Thoracic aorta (tissue), 2 donors: ENCODE data around the gene BBC3. TPM values are rescaled to one million over a fixed set of nuclear protein-coding genes. Genes with fewer than 3 reads are reported as not detected.

Experiments
- ATAC-seq: fragments of 150-250 bp; one replicate; pipeline ENCODE4 v1.8.0; 2017; ENCODE audit warnings: low read depth; ENCODE audit not compliant: insufficient number of reproducible peaks, low FRiP score
- DNase-seq: peaks from one replicate; pipeline ENCODE4 v3.0.0-alpha.2; 2020; ENCODE audit warnings: low spot score
- H3K27ac ChIP-seq, 2 donors: fragments of 200-600 bp; sonication (generic); 1 replicate in 1 of 2; 2 replicates in 1 of 2; pipeline ENCODE4 v1.5.1; 2016; ENCODE audit warnings: mild to moderate bottlenecking in 2 of 2, moderate library complexity in 2 of 2
- H3K27me3 ChIP-seq: fragments of 200-600 bp; sonication (generic); replicated peaks from 2 replicates; pipeline ENCODE4 v1.6.0; 2016; ENCODE audit warnings: mild to moderate bottlenecking; ENCODE audit not compliant: insufficient read depth
- H3K36me3 ChIP-seq: fragments of 200-600 bp; sonication (generic); one replicate; pipeline ENCODE4 v1.5.1; 2016
- H3K4me1 ChIP-seq, 2 donors: fragments of 200-600 bp; sonication (generic); 1 replicate in 1 of 2; 2 replicates in 1 of 2; pipeline versions ENCODE4 v1.5.1 to v1.6.0; 2016; ENCODE audit warnings: low read depth in 2 of 2, mild to moderate bottlenecking in 1 of 2; ENCODE audit not compliant: control insufficient read depth in 1 of 2
- H3K4me3 ChIP-seq: fragments of 200-600 bp; sonication (generic); 2 replicates; pipeline ENCODE4 v1.5.1; 2016; ENCODE audit warnings: mild to moderate bottlenecking
- H3K9me3 ChIP-seq: fragments of 200-600 bp; sonication (generic); 2 replicates; pipeline ENCODE4 v1.5.1; 2016
- total RNA-seq, 2 donors: library from RNA; depleted of rRNA; stranded (reverse); fragments of >200 nt; gene quantifications; one replicate each; pipeline versions ENCODE4 v1.1.0 to v1.2.3, GENCODE V29; 2016
- TF ChIP-seq, protein P1 (sequence below): fragments of 200-600 bp; sonication (generic); IDR thresholded peaks from one replicate; pipeline ENCODE4 v1.5.1; 2019; ENCODE audit warnings: antibody characterized with exemption

Gene BBC3
- total RNA-seq, 2 donors from 2014 or later, result 6.5 to 21.4 TPM

DNA sequence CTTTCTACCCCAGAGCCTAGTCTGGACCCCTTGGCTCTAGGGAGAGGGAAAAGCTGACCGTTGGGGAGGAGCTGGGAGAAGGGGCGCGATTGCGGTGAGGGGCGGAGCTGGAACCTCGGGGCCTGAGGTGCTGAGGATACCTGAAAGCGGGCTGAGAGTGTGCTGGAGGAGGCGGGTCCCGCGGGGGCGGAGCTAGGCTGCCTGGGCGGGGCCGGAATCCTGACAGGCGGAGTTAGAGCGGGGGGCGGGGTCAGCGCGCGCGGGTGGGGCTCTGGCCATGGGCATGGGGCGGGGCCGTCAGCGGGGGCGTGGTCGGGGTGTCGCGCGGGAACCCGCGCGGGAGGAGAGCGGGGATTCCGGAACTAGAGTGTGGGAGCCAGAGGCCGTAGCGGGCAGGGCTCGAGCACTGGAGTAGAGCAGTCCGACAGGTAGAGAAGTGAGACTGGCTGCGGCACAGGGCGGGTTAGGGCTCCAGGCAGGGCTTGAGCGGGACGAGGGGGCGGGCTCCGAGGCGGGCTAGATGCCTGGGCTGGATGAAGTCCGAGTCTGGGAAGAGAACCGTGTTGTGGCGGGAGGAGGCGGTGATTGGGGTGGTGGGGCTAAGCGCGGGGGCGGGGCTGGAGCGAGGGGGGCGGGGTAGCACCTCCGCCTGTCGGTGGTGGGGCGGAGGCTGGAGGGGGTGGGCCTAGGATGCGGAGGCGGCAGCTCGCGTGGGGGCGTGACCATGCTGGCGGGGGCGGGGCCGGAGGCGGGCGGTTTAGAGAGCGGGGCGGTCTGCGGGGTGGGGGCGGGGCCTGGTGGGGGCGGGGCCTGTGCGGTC, 43.3 kb upstream of the BBC3 start, which contains the start of gene INAFM1:
Gene INAFM1, plus strand, starts transcription at position 815 of the 820 bp plus-strand sequence. CDS start 35 bp downstream, outside the sequence.
- H3K27me3 ChIP-seq, result no peaks in the 10 kb centered on the region
- TF ChIP-seq, protein P1, sequence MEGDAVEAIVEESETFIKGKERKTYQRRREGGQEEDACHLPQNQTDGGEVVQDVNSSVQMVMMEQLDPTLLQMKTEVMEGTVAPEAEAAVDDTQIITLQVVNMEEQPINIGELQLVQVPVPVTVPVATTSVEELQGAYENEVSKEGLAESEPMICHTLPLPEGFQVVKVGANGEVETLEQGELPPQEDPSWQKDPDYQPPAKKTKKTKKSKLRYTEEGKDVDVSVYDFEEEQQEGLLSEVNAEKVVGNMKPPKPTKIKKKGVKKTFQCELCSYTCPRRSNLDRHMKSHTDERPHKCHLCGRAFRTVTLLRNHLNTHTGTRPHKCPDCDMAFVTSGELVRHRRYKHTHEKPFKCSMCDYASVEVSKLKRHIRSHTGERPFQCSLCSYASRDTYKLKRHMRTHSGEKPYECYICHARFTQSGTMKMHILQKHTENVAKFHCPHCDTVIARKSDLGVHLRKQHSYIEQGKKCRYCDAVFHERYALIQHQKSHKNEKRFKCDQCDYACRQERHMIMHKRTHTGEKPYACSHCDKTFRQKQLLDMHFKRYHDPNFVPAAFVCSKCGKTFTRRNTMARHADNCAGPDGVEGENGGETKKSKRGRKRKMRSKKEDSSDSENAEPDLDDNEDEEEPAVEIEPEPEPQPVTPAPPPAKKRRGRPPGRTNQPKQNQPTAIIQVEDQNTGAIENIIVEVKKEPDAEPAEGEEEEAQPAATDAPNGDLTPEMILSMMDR, result no peak
- DNase-seq (peak; percentile 91), ATAC-seq (peak; percentile 72)
- H3K36me3 ChIP-seq, result peaks cover 22% of the 10 kb centered on the region
- no peaks in the 10 kb centered on the region for H3K9me3 ChIP-seq
- peak within 1 kb of the TSS; percentile 91 for H3K4me3 ChIP-seq
- H3K27ac ChIP-seq, result peak within 1 kb of the TSS; percentile 96 to 99
- H3K4me1 ChIP-seq, result peaks cover 11 to 49% of the 10 kb centered on the region in 2 donors

DNA sequence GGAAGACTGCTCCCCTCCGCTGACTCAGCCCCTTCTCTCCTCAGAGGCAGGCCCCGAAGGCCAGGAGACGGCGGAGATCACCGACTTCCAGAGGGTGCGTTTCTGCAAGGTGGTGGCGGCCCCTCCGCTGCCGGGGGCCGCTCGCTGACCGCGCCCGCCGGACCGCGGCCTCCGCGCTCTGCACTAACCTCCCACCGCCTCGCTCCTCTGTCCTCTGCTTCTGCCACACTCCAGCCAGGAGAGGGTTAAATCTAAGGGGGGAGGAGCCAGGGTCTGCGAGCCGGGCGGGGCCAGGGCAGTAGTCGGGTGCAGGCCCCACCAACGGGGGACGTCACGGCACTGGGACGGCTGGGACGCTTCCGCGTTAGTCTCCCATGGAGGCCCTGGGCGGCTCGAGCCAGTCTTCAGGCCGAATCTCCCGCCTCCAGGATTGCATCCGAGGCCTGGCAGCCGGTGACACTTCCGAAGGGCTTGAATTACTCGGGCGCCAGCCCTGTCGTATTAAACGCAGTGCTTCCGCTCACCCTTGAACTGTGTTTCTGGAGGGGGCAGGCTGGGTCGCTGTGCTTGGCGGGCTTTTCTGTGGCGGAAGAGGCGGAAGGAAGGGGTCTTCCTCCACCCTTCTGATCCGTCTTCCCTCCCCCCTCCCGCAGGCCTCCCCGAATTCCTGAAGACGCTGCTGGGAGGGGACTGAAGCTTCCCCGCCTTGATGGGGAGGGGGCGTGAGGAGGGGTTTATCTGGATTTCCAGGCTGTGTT, 42.5 kb upstream of the BBC3 start:
- no peaks in the 10 kb centered on the region for H3K27me3 ChIP-seq
- peak overlapping the region; percentile 91 for H3K4me3 ChIP-seq
- no peaks in the 10 kb centered on the region for H3K9me3 ChIP-seq
- H3K4me1 ChIP-seq, result peaks cover 11 to 41% of the 10 kb centered on the region in 2 donors
- H3K27ac ChIP-seq, result peak overlapping the region; percentile 96 to 99
- TF ChIP-seq, protein P1, result no peak
- DNase-seq, result peak; percentile 78
- H3K36me3 ChIP-seq, result peaks cover 22% of the 10 kb centered on the region
- peak; percentile 64 for ATAC-seq

DNA sequence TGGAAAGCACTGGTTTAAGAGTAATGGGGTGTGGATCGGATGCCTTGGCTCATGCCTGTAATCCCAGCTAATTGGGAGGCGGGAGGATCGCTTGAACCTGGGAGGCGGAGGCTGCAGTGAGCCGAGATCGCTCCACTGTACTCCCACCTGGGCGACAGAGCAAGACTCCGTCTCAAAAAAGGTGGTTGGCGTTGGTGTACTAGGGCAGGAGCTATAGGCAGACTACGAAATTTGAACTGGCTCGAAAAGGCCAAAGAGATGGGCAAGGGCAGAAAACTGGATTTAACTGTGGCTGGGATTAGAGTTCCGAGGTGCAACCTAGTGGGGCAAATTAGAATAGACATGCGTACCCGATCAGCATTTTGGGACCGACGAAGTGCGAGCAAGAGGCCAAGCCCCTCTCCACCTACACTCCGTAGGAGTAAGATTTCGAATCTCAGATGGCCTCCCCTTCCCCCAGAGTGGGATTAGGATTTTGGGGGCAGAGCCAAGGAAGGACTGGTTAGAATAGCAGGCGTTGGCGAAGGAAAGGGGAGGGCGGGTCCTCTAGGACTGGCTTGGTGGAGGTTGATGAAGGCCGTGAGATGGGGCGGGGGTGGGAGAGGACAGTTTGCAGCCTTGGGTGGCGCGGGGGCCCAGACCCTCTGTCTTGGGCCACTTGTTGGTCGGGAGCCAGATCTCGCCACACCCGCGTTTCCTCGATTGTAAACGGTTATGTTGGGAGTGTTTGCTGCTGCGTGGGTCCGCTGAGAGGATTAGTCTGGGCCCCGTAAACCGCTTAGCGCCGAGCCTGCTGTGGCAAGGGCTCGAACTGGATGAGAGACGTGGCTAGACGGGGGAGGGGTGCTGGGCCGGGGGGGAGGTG, 41.7 kb upstream of the BBC3 start:
- ATAC-seq, result peak; percentile 1

DNA sequence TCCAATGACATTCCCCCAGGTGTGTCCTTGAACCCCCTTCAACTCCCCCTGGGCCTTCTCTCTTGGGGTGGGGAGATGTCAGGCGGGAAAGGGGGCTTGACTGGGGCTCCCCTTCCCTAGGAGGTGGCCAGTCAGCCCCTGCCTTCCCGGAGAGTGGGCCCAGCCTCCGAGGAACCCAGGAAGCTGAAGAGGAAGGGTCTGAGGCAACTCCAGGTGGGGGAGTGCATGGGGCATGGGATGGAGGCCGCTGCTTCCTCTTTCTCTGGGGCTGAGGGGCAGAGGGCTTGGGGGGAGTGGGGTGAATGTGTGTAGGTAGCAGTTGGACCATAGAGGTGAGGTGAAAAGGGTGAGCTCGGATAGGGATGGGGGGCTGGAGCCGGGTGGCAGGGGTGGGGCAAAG, 41.0 kb upstream of the BBC3 start:
- TF ChIP-seq, protein P1, result no peak
- peaks cover 32% of the 10 kb centered on the region for H3K36me3 ChIP-seq

More for the DNA sequence above, 41.7 kb upstream of the BBC3 start:
- no peaks in the 10 kb centered on the region for H3K9me3 ChIP-seq
- H3K27me3 ChIP-seq, result no peaks in the 10 kb centered on the region
- peak overlapping the region; percentile 91 for H3K4me3 ChIP-seq
- peak; percentile 33 for DNase-seq
- TF ChIP-seq, protein P1, result no peak
- H3K27ac ChIP-seq, result peak overlapping the region; percentile 96 to 99
- peaks cover 11 to 34% of the 10 kb centered on the region in 2 donors for H3K4me1 ChIP-seq
- H3K36me3 ChIP-seq, result peaks cover 29% of the 10 kb centered on the region

More for the DNA sequence above, 41.0 kb upstream of the BBC3 start:
- Histone ChIP-seq H3K4me1 (peaks cover 8 to 26% of the 10 kb centered on the region in 2 donors), H3K4me3 (no peak overlapping the region), H3K27ac (peak overlapping the region; percentile 96 to 99), H3K9me3 (no peaks in the 10 kb centered on the region), H3K27me3 (no peaks in the 10 kb centered on the region)
- no peak for DNase-seq
- ATAC-seq, result no peak
